Neural progenitor cell (in vitro differentiated cells): ENCODE results near the gene SMIM22. TPM values are rescaled to one million over a fixed set of nuclear protein-coding genes. Genes with fewer than 3 reads are reported as not detected.

Experiments used
- DNase-seq: peaks from one replicate; pipeline ENCODE4 v3.0.0-alpha.2; 2016; ENCODE audit warnings: low spot score
- H2AFZ ChIP-seq: fragments of 200-600 bp; sonication (generic); replicated peaks from 2 replicates; pipeline ENCODE4 v1.6.1; 2016; ENCODE audit warnings: antibody characterized with exemption
- H3F3A ChIP-seq: fragments of 200-600 bp; sonication (generic); 2 replicates; pipeline ENCODE4 v1.6.1; 2016; ENCODE audit warnings: antibody characterized with exemption, low read depth
- H3K27ac ChIP-seq: fragments of 200-600 bp; sonication (generic); 2 replicates; pipeline ENCODE4 v1.5.1; 2016; ENCODE audit warnings: mild to moderate bottlenecking
- H3K27me3 ChIP-seq: fragments of 200-600 bp; sonication (generic); 2 replicates; pipeline ENCODE4 v1.6.1; 2016; ENCODE audit warnings: mild to moderate bottlenecking, moderate library complexity
- H3K36me3 ChIP-seq: fragments of 200-600 bp; sonication (generic); 2 replicates; pipeline ENCODE4 v1.5.1; 2016
- H3K4me1 ChIP-seq: fragments of 200-600 bp; sonication (generic); 2 replicates; pipeline ENCODE4 v1.6.1; 2016; ENCODE audit warnings: mixed run types
- H3K4me2 ChIP-seq: fragments of 200-600 bp; sonication (generic); 2 replicates; pipeline ENCODE4 v1.6.1; 2016
- H3K4me3 ChIP-seq: fragments of 200-600 bp; sonication (generic); 2 replicates; pipeline ENCODE4 v1.5.1; 2016
- H3K79me2 ChIP-seq: fragments of 200-600 bp; sonication (generic); 2 replicates; pipeline ENCODE4 v1.6.1; 2016; ENCODE audit warnings: low read depth
- H3K9ac ChIP-seq: fragments of 200-600 bp; sonication (generic); 2 replicates; pipeline ENCODE4 v1.6.1; 2016
- H3K9me3 ChIP-seq: fragments of 200-600 bp; sonication (generic); 2 replicates; pipeline ENCODE4 v1.5.1; 2016; ENCODE audit warnings: low read depth
- H4K20me1 ChIP-seq: fragments of 200-600 bp; sonication (generic); 2 replicates; pipeline ENCODE4 v1.6.1; 2016; ENCODE audit warnings: low read depth
- H3K27ac Mint-ChIP-seq: 3 replicates; pipeline ENCODE4 v1.8.0; 2021; ENCODE audit warnings: mixed read lengths
- H3K27me3 Mint-ChIP-seq: 2 replicates; pipeline ENCODE4 v1.8.0; 2022; ENCODE audit warnings: low read depth, mild to moderate bottlenecking, inconsistent platforms, moderate library complexity, mixed read lengths; ENCODE audit not compliant: insufficient read depth
- H3K36me3 Mint-ChIP-seq: 3 replicates; pipeline ENCODE4 v1.8.0; 2021; ENCODE audit warnings: mixed read lengths
- H3K4me1 Mint-ChIP-seq: 3 replicates; pipeline ENCODE4 v1.8.0; 2021; ENCODE audit warnings: mixed read lengths
- H3K4me3 Mint-ChIP-seq: 3 replicates; pipeline ENCODE4 v1.8.0; 2021; ENCODE audit warnings: mild to moderate bottlenecking, moderate library complexity, mixed read lengths
- H3K9me3 Mint-ChIP-seq: 3 replicates; pipeline ENCODE4 v1.8.0; 2020; ENCODE audit warnings: mixed read lengths
- CTCF ChIP-seq: fragments of 200-600 bp; sonication (generic); IDR thresholded peaks from 2 replicates; pipeline ENCODE4 v1.5.1; 2017; ENCODE audit warnings: antibody characterized with exemption, mild to moderate bottlenecking
- EZH2 ChIP-seq: fragments of 200-600 bp; sonication (generic); IDR thresholded peaks from 2 replicates; pipeline ENCODE4 v1.6.1; 2017; ENCODE audit warnings: antibody characterized with exemption, mild to moderate bottlenecking, moderate library complexity
- EZH2phosphoT487 ChIP-seq: fragments of 200-600 bp; sonication (generic); IDR thresholded peaks from 2 replicates; pipeline ENCODE4 v1.6.1; 2017; ENCODE audit warnings: antibody characterized with exemption
- total RNA-seq: library from RNA; depleted of rRNA; stranded (reverse); fragments of >200 nt; gene quantifications from 2 replicates; pipeline ENCODE4 v1.2.3, GENCODE V29; 2015; ENCODE audit warnings: low replicate concordance

The SMIM22 gene
- total RNA-seq, 1 donor from 2014 or later = not detected

DNA sequence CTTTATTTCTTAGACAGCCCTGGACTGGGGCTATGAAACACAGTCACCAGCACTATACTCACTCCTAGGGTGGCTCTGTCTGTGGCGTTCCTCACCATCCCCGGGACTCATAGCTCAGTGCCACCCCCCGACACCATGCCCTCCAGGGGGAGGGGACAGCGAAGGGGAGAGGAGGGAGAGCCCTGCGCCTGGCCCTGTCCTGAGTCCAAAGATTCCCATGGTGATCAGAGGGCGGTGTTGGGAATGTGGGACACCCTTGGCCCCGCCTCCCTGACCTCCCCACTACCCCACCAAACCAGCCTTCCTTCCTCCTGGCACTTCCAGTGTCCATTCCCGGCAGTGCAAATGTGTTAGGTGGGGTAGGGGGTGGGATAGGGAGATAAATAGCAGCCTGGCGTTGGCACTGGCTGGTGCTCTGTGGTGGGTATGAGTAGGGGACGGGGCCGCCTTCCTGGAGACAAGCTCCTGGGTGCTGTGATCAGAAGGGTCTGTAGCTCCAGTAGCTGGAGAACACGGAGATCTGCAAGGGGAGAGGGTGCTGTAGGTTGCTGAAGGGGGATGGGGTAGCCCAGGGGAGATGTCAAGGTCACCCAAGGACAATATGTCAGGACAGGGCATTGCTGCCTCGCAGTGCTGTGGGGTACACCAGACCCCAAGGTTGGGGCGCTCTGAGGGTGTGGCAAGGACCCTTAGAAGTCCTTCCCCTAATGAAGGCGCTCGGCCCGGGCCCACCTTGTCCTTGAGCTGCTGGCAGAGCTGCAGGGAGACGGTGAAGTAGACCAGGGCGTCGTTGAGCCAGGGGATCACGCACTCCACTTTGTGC lies 2.0 kb downstream of the SMIM22 start:
- H3K9me3 ChIP-seq = no peaks in the 10 kb centered on the region
- peaks cover 7% of the 10 kb centered on the region for H3K27me3 Mint-ChIP-seq
- H3K9me3 Mint-ChIP-seq = no peaks in the 10 kb centered on the region
- H3K4me2 ChIP-seq = no peak overlapping the region
- no peaks in the 10 kb centered on the region for H3K36me3 ChIP-seq
- no peak overlapping the region for H3K4me3 Mint-ChIP-seq
- H3K79me2 ChIP-seq = peaks cover 5% of the 10 kb centered on the region
- no peak overlapping the region for H3K4me3 ChIP-seq
- no peaks in the 10 kb centered on the region for H3K27me3 ChIP-seq
- no peaks in the 10 kb centered on the region for H4K20me1 ChIP-seq
- no peak overlapping the region for H3K27ac ChIP-seq
- no peak overlapping the region for H3K9ac ChIP-seq
- peaks cover 3% of the 10 kb centered on the region for H3K4me1 Mint-ChIP-seq
- no peak for DNase-seq
- peaks cover 3% of the 10 kb centered on the region for H3K36me3 Mint-ChIP-seq
- peak overlapping the region; percentile 63 for H3K27ac Mint-ChIP-seq
- TF ChIP-seq EZH2 (no peak), CTCF (no peak), EZH2phosphoT487 (no peak)
- H3K4me1 ChIP-seq = peaks cover 6% of the 10 kb centered on the region
- peaks cover 16% of the 10 kb centered on the region for H3F3A ChIP-seq
- H2AFZ ChIP-seq = no peak overlapping the region

DNA sequence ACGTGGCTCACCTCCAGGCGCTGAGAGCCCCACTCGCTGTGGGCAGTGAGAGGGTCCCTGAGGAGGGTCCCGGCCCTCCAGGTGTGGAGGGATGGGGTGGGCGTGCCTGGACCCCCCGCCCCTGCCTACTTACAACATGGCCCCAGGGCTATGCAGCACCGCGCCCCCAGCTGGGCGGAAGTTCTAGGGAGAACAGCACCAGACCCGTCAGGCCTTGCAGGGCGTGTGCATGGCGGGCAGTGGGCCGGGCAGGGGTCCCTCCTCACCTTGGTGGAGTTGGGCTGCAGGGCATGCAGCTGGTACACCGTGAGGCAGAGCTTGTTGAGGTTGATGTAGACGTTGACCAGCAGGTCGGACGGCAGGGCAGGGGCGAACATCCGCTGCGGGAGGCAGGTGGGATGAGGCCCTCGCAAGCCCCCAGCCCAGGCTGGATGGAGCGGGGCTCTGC lies 2.7 kb downstream of the SMIM22 start:
- Histone ChIP-seq H4K20me1 (no peaks in the 10 kb centered on the region), H3K27me3 (no peaks in the 10 kb centered on the region), H3K4me3 (no peak overlapping the region), H3K36me3 (no peaks in the 10 kb centered on the region), H3F3A (peaks cover 22% of the 10 kb centered on the region), H2AFZ (no peak overlapping the region), H3K9me3 (no peaks in the 10 kb centered on the region), H3K79me2 (peaks cover 5% of the 10 kb centered on the region), H3K27ac (no peak overlapping the region), H3K4me2 (no peak overlapping the region), H3K4me1 (peaks cover 6% of the 10 kb centered on the region), H3K9ac (no peak overlapping the region)
- peaks cover 7% of the 10 kb centered on the region for H3K27me3 Mint-ChIP-seq
- H3K4me1 Mint-ChIP-seq = peaks cover 3% of the 10 kb centered on the region
- no peak for DNase-seq
- TF ChIP-seq CTCF (no peak), EZH2 (no peak)
- no peak overlapping the region for H3K27ac Mint-ChIP-seq
- H3K9me3 Mint-ChIP-seq = no peaks in the 10 kb centered on the region
- peaks cover 3% of the 10 kb centered on the region for H3K36me3 Mint-ChIP-seq
- H3K4me3 Mint-ChIP-seq = no peak overlapping the region

GRCh38 chr16:4798456-4798855 lies 3.3 kb downstream of the SMIM22 start:
- H3K9me3 ChIP-seq = no peaks in the 10 kb centered on the region
- H2AFZ ChIP-seq = no peak overlapping the region
- no peak overlapping the region for H3K9ac ChIP-seq
- H3K4me3 Mint-ChIP-seq = no peak overlapping the region
- no peak overlapping the region for H3K4me2 ChIP-seq
- H3K4me1 ChIP-seq = peaks cover 11% of the 10 kb centered on the region
- H3K27ac ChIP-seq = no peak overlapping the region
- peaks cover 9% of the 10 kb centered on the region for H3K4me1 Mint-ChIP-seq
- peaks cover 3% of the 10 kb centered on the region for H3K36me3 Mint-ChIP-seq
- H3K79me2 ChIP-seq = peaks cover 5% of the 10 kb centered on the region
- no peaks in the 10 kb centered on the region for H4K20me1 ChIP-seq
- no peaks in the 10 kb centered on the region for H3K27me3 ChIP-seq
- H3K27ac Mint-ChIP-seq = no peak overlapping the region
- no peak overlapping the region for H3K4me3 ChIP-seq
- no peak for TF ChIP-seq CTCF
- TF ChIP-seq EZH2phosphoT487 = no peak
- no peak for TF ChIP-seq EZH2
- H3K27me3 Mint-ChIP-seq = peaks cover 7% of the 10 kb centered on the region
- DNase-seq = no peak
- no peaks in the 10 kb centered on the region for H3K36me3 ChIP-seq
- H3K9me3 Mint-ChIP-seq = no peaks in the 10 kb centered on the region
- peaks cover 29% of the 10 kb centered on the region for H3F3A ChIP-seq
